ENCODE measurements around the gene NIFK.

- no peak for TF ChIP-seq EP300 (IDR thresholded peaks at IDR 0.05)
- TF ChIP-seq POLR2A (IDR thresholded peaks at IDR 0.05) = no peak
- no peak for TF ChIP-seq CTCF (IDR thresholded peaks at IDR 0.05)
These were observed 39.7 kb upstream of the NIFK start for GRCh38 chr2:121776361-121776760.
